Measurements from ENCODE around the gene PDZRN4. TPM values are rescaled to one million over a fixed set of nuclear protein-coding genes. Genes with fewer than 3 reads are reported as not detected.

The PDZRN4 gene
- polyA plus RNA-seq, 2 of the 4 experiments (the other 2 are of a cell fraction): 0.03 TPM

DNA sequence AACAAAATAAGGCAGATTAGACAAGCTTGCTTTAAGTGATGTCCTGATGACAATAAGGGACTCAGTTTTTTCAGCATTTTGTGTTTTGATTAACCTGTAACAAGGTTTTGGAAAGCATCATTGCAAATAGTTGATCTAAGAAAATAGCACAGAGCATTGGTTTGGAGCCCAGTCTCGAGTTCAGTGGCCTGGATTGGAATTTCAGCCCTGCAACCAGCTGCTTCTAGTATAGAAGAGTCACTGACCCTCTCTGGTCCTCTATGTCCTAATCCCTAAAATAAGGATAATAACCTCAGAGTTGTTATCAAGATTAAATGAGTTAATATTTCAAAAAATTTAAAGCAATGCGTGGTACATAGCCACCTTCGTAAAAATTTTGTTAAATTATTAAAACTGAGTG lies 25.5 kb downstream of the PDZRN4 start:
- POLR2A ChIA-PET: no interaction called here
- Histone ChIP-seq H3K9me3 (no peaks in the 10 kb centered on the region), H3K4me3 (no peak overlapping the region), H3K4me1 (no peaks in the 10 kb centered on the region), H3K4me2 (no peak overlapping the region), H3K27ac (no peak overlapping the region)
- TF ChIP-seq CBX8 (IDR thresholded peaks at IDR 0.05) (no peak), PHF8 (IDR thresholded peaks at IDR 0.05; ENCODE audit: borderline replicate concordance, low read depth) (no peak), HOXA7 (CRISPR knock-in tag; IDR thresholded peaks at IDR 0.05) (no peak), CBX2 (IDR thresholded peaks at IDR 0.05; ENCODE audit: borderline replicate concordance, low read depth) (no peak), RARB (CRISPR knock-in tag; IDR thresholded peaks at IDR 0.05) (no peak), CHD2 (IDR thresholded peaks at IDR 0.05; ENCODE audit: low read length, partially characterized antibody) (no peak), EP300 (IDR thresholded peaks at IDR 0.05) (no peak), ZFP36 (IDR thresholded peaks at IDR 0.05; ENCODE audit: borderline replicate concordance, partially characterized antibody) (no peak), ZC3H11A (IDR thresholded peaks at IDR 0.05) (no peak), RAD21 (conservative IDR thresholded peaks at IDR 0.05 in 1 of 2, IDR thresholded peaks at IDR 0.05 in 1 of 2) (no peak), SREBF2 (IDR thresholded peaks at IDR 0.05) (no peak), MAZ (IDR thresholded peaks at IDR 0.05; ENCODE audit: borderline replicate concordance, low read depth, low read length) (no peak)
- TF ChIP-seq, protein P1, sequence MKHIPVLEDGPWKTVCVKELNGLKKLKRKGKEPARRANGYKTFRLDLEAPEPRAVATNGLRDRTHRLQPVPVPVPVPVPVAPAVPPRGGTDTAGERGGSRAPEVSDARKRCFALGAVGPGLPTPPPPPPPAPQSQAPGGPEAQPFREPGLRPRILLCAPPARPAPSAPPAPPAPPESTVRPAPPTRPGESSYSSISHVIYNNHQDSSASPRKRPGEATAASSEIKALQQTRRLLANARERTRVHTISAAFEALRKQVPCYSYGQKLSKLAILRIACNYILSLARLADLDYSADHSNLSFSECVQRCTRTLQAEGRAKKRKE (CRISPR knock-in tag; IDR thresholded peaks at IDR 0.05; ENCODE audit: low read depth): no peak
- TF ChIP-seq, protein P2, sequence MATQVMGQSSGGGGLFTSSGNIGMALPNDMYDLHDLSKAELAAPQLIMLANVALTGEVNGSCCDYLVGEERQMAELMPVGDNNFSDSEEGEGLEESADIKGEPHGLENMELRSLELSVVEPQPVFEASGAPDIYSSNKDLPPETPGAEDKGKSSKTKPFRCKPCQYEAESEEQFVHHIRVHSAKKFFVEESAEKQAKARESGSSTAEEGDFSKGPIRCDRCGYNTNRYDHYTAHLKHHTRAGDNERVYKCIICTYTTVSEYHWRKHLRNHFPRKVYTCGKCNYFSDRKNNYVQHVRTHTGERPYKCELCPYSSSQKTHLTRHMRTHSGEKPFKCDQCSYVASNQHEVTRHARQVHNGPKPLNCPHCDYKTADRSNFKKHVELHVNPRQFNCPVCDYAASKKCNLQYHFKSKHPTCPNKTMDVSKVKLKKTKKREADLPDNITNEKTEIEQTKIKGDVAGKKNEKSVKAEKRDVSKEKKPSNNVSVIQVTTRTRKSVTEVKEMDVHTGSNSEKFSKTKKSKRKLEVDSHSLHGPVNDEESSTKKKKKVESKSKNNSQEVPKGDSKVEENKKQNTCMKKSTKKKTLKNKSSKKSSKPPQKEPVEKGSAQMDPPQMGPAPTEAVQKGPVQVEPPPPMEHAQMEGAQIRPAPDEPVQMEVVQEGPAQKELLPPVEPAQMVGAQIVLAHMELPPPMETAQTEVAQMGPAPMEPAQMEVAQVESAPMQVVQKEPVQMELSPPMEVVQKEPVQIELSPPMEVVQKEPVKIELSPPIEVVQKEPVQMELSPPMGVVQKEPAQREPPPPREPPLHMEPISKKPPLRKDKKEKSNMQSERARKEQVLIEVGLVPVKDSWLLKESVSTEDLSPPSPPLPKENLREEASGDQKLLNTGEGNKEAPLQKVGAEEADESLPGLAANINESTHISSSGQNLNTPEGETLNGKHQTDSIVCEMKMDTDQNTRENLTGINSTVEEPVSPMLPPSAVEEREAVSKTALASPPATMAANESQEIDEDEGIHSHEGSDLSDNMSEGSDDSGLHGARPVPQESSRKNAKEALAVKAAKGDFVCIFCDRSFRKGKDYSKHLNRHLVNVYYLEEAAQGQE (IDR thresholded peaks at IDR 0.05): no peak
- TF ChIP-seq, protein P3, sequence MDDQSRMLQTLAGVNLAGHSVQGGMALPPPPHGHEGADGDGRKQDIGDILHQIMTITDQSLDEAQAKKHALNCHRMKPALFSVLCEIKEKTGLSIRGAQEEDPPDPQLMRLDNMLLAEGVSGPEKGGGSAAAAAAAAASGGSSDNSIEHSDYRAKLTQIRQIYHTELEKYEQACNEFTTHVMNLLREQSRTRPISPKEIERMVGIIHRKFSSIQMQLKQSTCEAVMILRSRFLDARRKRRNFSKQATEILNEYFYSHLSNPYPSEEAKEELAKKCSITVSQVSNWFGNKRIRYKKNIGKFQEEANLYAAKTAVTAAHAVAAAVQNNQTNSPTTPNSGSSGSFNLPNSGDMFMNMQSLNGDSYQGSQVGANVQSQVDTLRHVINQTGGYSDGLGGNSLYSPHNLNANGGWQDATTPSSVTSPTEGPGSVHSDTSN (IDR thresholded peaks at IDR 0.05): no peak
- ATAC-seq (no peak), DNase-seq (ENCODE audit: low read depth in 1 of 2, low spot score in 1 of 2) (no peak), FAIRE-seq (no peak)
- CTCF ChIA-PET: no interaction called here
- 50% methylated on average over 3 of the region's 3 CpGs for WGBS (ENCODE audit: missing lambda C conversion rate)

DNA sequence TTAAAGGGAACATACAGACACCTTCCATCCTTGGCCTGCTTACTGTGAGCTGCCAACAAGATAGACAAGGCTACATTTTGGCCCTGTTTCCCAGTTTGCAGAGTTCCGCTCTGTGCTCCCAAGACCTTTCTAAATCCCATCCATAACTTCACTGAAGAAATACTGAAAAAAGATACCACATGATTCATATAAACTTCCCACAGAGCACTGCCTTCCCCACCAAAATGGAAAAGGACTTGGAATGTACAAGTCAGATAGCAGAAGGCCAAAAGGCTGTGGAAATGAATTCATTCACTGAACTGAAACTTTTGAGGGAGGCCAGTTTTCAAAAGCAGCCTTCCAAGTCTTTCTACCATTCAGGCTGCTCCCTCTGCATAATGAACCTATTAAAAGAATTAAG lies 29.6 kb downstream of the PDZRN4 start:
- ATAC-seq: no peak

DNA sequence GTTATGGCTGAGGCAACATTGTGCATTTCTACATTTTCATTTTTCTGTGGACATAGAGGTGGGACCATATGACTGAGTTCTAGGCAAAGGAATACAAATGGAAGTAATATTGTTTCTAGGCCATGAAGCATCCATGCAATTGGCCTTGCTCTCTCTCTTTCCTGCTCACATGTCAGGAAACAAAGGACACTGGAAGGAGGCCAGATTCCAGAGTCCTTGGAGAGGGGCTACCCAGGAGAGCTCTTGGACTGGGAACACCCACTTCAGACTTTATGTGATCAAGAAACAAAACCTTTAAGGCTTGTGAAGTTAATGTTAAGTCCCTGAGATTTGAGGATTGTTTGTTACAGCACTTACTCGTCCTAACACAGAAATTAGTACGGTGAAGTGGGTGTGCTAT lies 32.8 kb downstream of the PDZRN4 start:
- no peak overlapping the region for H3K27ac ChIP-seq
- no peaks in the 10 kb centered on the region for H3K9me3 ChIP-seq
- FAIRE-seq (no peak), DNase-seq (ENCODE audit: low read depth in 1 of 2, low spot score in 1 of 2) (no peak), ATAC-seq (no peak)
- H3K4me1 ChIP-seq: no peaks in the 10 kb centered on the region
- TF ChIP-seq, protein P4, sequence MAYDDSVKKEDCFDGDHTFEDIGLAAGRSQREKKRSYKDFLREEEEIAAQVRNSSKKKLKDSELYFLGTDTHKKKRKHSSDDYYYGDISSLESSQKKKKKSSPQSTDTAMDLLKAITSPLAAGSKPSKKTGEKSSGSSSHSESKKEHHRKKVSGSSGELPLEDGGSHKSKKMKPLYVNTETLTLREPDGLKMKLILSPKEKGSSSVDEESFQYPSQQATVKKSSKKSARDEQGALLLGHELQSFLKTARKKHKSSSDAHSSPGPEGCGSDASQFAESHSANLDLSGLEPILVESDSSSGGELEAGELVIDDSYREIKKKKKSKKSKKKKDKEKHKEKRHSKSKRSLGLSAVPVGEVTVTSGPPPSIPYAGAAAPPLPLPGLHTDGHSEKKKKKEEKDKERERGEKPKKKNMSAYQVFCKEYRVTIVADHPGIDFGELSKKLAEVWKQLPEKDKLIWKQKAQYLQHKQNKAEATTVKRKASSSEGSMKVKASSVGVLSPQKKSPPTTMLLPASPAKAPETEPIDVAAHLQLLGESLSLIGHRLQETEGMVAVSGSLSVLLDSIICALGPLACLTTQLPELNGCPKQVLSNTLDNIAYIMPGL (CRISPR knock-in tag; IDR thresholded peaks at IDR 0.05; ENCODE audit: borderline replicate concordance): no peak
- no peak for TF ChIP-seq FOSL2 (IDR thresholded peaks at IDR 0.05)
- no peak for TF ChIP-seq FOSL2 (CRISPR knock-in tag; IDR thresholded peaks at IDR 0.05)
- TF ChIP-seq MAZ (IDR thresholded peaks at IDR 0.05; ENCODE audit: borderline replicate concordance, low read depth, low read length): no peak
- TF ChIP-seq POLR2AphosphoS2 (conservative IDR thresholded peaks at IDR 0.05; ENCODE audit: low read length): no peak
- 66% methylated on average over 2 of the region's 2 CpGs for WGBS (ENCODE audit: missing lambda C conversion rate)
- ChIA-PET POLR2A (no interaction called here), CTCF (interaction anchor here (1.9 kb wide), 1 partner anchor 15 kb away, joined by 4 read pairs; no protein-coding TSS in a partner anchor)
- H3K4me3 ChIP-seq: no peak overlapping the region
- H3K4me2 ChIP-seq: no peak overlapping the region

More for the DNA sequence above, 29.6 kb downstream of the PDZRN4 start:
- H3K4me1 ChIP-seq: no peaks in the 10 kb centered on the region
- TF ChIP-seq ZC3H11A (IDR thresholded peaks at IDR 0.05): no peak
- TF ChIP-seq CHD4 (IDR thresholded peaks at IDR 0.05; ENCODE audit: borderline replicate concordance): no peak
- no peak for TF ChIP-seq ZSCAN20 (CRISPR knock-in tag; IDR thresholded peaks at IDR 0.05)
- no peak overlapping the region for H3K4me3 ChIP-seq
- DNase-seq (ENCODE audit: low read depth in 1 of 2, low spot score in 1 of 2): no peak
- WGBS (ENCODE audit: missing lambda C conversion rate): 92% methylated on average over 1 of the region's 1 CpG
- ChIA-PET POLR2A (no interaction called here), CTCF (no interaction called here)
- no peak overlapping the region for H3K27ac ChIP-seq
- H3K9me3 ChIP-seq: no peaks in the 10 kb centered on the region
- H3K4me2 ChIP-seq: no peak overlapping the region
- FAIRE-seq: no peak
